SW 1271 (cell line): ENCODE results near the gene PKHD1.
A peak's percentile ranks its signal among the peaks of the same experiment; 100 is the strongest.

Experiments used
- DNase-seq, 2 experiments: peaks; one replicate each; lab custom pipeline; 2025; lab: John Stamatoyannopoulos, UW

The PKHD1 gene

GRCh38 chr6:52103623-52104022 is 16.2 kb upstream of the PKHD1 start:
- no peak for DNase-seq

- no peak for DNase-seq
These were observed 15.0 kb upstream of the PKHD1 start for GRCh38 chr6:52102405-52102804.

GRCh38 chr6:52098721-52099120 is 11.3 kb upstream of the PKHD1 start:
- DNase-seq, result no peak

- no peak for DNase-seq
These were observed 2.4 kb upstream of the PKHD1 start for GRCh38 chr6:52089758-52090348.

GRCh38 chr6:52086741-52087140 is 672 bp downstream of the PKHD1 start:
- DNase-seq, result no peak

GRCh38 chr6:52081237-52081636 is 6.2 kb downstream of the PKHD1 start:
- DNase-seq, result no peak

GRCh38 chr6:52077961-52078625 is 9.3 kb downstream of the PKHD1 start:
- no peak for DNase-seq

GRCh38 chr6:52077180-52077884 is 10.1 kb downstream of the PKHD1 start:
- no peak for DNase-seq

GRCh38 chr6:52076791-52077179 is 10.6 kb downstream of the PKHD1 start:
- no peak for DNase-seq

GRCh38 chr6:52074716-52075115 is 12.7 kb downstream of the PKHD1 start:
- DNase-seq, result no peak

GRCh38 chr6:52074155-52074554 is 13.3 kb downstream of the PKHD1 start:
- no peak for DNase-seq

GRCh38 chr6:52065621-52066020 is 21.8 kb downstream of the PKHD1 start:
- no peak for DNase-seq

GRCh38 chr6:52063584-52064344 is 23.6 kb downstream of the PKHD1 start:
- peak in 1 of 2 experiments; percentile 37 for DNase-seq

- no peak for DNase-seq
These were observed 25.9 kb downstream of the PKHD1 start for GRCh38 chr6:52061481-52061880.

GRCh38 chr6:52059821-52060220 is 27.6 kb downstream of the PKHD1 start:
- DNase-seq, result no peak

- no peak for DNase-seq
These were observed 32.0 kb downstream of the PKHD1 start for GRCh38 chr6:52055451-52055850.

GRCh38 chr6:52053038-52053695 is 34.2 kb downstream of the PKHD1 start:
- DNase-seq, result no peak

- DNase-seq, result no peak
These were observed 37.4 kb downstream of the PKHD1 start for GRCh38 chr6:52050051-52050405.

- peak in 1 of 2 experiments; percentile 40 for DNase-seq
These were observed 38.0 kb downstream of the PKHD1 start for GRCh38 chr6:52049252-52050050.

- DNase-seq, result no peak
These were observed 41.0 kb downstream of the PKHD1 start for GRCh38 chr6:52046456-52046855.

- no peak for DNase-seq
These were observed 41.9 kb downstream of the PKHD1 start for GRCh38 chr6:52045481-52045880.
